Heart left ventricle (tissue), 13 donors: ENCODE measurements around the gene USP35.

ENCODE experiments used
- POLR2A ChIP-seq, 2 donors: fragments of 450-650 bp; IDR thresholded peaks; one replicate each; pipeline ENCODE4 v1.6.1; 2017; ENCODE audit warnings: antibody characterized with exemption in 2 of 2, mild to moderate bottlenecking in 2 of 2, moderate library complexity in 2 of 2
- TF ChIP-seq, protein P1 (sequence below), 12 donors: fragments of 200-600 bp; sonication (generic) in 4 of 12; IDR thresholded peaks; one replicate each; pipeline versions ENCODE4 v1.5.0 to v1.8.0; 2018 to 2022; ENCODE audit warnings: antibody characterized with exemption in 12 of 12, mild to moderate bottlenecking in 5 of 12
- donor health status: ischemic (EF 13 %, LVEDD 7.1; RV severe dilation, severe dysfunction).
- donor health status: DM: no; HTN: yes; CAD: no.
- donor health status: DM: no; HTN: no; CAD: no.
- donor health status: ischemic (EF 25% LVEDD 6.9; RV normal size, moderate dysfunction).
- donor health status: ischemic (EF 25% LVEDD 5.7; RV mildly dilated, moderate dysfunction).
- donor health status: ischemic (EF 35%, LVEDD 5.7; RV mildly dilated, moderate dysfunction).
- donor health status: nonischemic (EF 11% LVEDD 7.7; RV severe dilation, severe dysfunction).
- donor health status: DM: yes; HTN: yes; CAD: no.
- donor health status: PGD.
- donor health status: ischemic (EF 29% LVEDD 5.4; RV normal size, mild dysfunction).
- donor health status: nonischemic (EF 23%, LVEDD 6.1; RV moderate dilation, normal function).

DNA sequence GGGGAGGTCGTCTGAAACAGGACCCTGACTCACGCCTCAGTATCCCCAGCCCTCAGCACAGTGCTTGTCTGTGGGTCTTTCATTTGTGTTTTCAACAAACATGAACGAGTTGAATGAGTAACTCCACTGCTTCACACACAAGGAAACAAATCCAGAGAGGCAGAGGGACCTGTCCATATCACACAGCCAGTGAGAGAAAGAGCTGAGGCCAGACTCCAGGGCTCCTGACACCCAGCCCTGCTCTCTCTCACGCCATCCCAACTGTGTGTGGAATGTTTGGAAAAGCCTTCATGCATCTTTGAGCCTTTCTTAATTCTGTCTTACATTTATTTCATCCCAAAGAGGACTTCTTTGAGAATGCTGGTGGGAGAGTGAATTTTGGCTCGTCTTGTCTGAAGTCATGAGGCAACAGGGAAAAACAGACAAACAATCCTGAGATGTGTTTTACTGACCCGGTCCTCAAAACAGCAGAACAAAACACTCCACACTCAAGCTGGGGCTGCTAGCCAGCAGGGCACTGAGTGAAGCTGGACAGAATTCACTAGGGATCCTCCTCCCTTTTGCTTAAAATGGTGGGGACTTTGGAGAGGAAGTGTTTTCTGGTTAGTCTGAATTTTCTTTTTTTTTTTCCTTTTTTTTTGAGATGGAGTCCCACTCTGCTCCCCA lies 29.6 kb upstream of the USP35 start:
- TF ChIP-seq, protein P1, sequence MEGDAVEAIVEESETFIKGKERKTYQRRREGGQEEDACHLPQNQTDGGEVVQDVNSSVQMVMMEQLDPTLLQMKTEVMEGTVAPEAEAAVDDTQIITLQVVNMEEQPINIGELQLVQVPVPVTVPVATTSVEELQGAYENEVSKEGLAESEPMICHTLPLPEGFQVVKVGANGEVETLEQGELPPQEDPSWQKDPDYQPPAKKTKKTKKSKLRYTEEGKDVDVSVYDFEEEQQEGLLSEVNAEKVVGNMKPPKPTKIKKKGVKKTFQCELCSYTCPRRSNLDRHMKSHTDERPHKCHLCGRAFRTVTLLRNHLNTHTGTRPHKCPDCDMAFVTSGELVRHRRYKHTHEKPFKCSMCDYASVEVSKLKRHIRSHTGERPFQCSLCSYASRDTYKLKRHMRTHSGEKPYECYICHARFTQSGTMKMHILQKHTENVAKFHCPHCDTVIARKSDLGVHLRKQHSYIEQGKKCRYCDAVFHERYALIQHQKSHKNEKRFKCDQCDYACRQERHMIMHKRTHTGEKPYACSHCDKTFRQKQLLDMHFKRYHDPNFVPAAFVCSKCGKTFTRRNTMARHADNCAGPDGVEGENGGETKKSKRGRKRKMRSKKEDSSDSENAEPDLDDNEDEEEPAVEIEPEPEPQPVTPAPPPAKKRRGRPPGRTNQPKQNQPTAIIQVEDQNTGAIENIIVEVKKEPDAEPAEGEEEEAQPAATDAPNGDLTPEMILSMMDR (IDR thresholded peaks at IDR 0.05) = no peak
- TF ChIP-seq POLR2A (IDR thresholded peaks at IDR 0.05) = no peak
